Measurements from ENCODE around the gene TMEM179.

GRCh38 chr14:104554608-104555429, 49.8 kb downstream of the TMEM179 start:
- TF ChIP-seq EZH2 (IDR thresholded peaks at IDR 0.05; ENCODE audit: low read length) (no peak), CTCF (optimal IDR thresholded peaks at IDR 0.05 in 1 of 3, IDR thresholded peaks at IDR 0.05 in 1 of 3, conservative IDR thresholded peaks at IDR 0.05 in 1 of 3; ENCODE audit: extremely low read depth in 1 of 3, insufficient read depth in 2 of 3, low read length in 3 of 3) (no peak)
